Measurements from ENCODE around the gene SGPP2. TPM values are rescaled to one million over a fixed set of nuclear protein-coding genes. Genes with fewer than 3 reads are reported as not detected.

SGPP2 gene
- total and polyA plus RNA-seq, 2 experiments from 2014 or later = 0.08 TPM; not detected in 1

GRCh38 chr2:222418739-222419138, 5.6 kb upstream of the SGPP2 start (continued):
- no peak for TF ChIP-seq CTCF (conservative IDR thresholded peaks at IDR 0.05; ENCODE audit: low read depth in 2 of 2)
- no peak for TF ChIP-seq ZNF462 (CRISPR knock-in tag; IDR thresholded peaks at IDR 0.05)
- TF ChIP-seq JUNB (IDR thresholded peaks at IDR 0.05; ENCODE audit: unreplicated experiment) = no peak
- no peak for TF ChIP-seq EZH2phosphoT487 (IDR thresholded peaks at IDR 0.05; ENCODE audit: unreplicated experiment)
- no peak for TF ChIP-seq ZNF114 (CRISPR knock-in tag; IDR thresholded peaks at IDR 0.05)

GRCh38 chr2:222420508-222420907, 3.8 kb upstream of the SGPP2 start:
- peaks cover 39% of the 10 kb centered on the region for H3K27me3 Mint-ChIP-seq (ENCODE audit: insufficient read depth, low read depth, poor library complexity)
- H3K36me3 Mint-ChIP-seq (ENCODE audit: low read depth) = 0 out of 3 replicates have a peak, but pooled peaks cover 4% of the 10 kb centered on the region
- peaks cover 19% of the 10 kb centered on the region; the same call in 2 of the 3 replicates for H3K4me1 Mint-ChIP-seq
- Histone ChIP-seq H3K36me3 (ENCODE audit: insufficient read depth) (no peaks in the 10 kb centered on the region), H3K4me1 (ENCODE audit: insufficient read depth) (peaks cover 9% of the 10 kb centered on the region; the same call in 1 of the 2 replicates), H2AFZ (no peak overlapping the region), H3K79me2 (replicated peaks; ENCODE audit: insufficient read depth) (no peaks in the 10 kb centered on the region), H3K4me3 (no peak overlapping the region), H3F3A (replicated peaks; ENCODE audit: low read depth) (no peaks in the 10 kb centered on the region), H3K9me2 (ENCODE audit: insufficient read depth) (0 out of 2 replicates have a peak, but pooled peaks cover 10% of the 10 kb centered on the region), H4K20me1 (replicated peaks; ENCODE audit: insufficient read depth) (peaks cover 2% of the 10 kb centered on the region), H3K27me3 (ENCODE audit: insufficient read depth) (peaks cover 58% of the 10 kb centered on the region), H3K27ac (ENCODE audit: low read depth) (no peak overlapping the region), H3K4me2 (no peak overlapping the region)
- H3K27ac Mint-ChIP-seq = no peak overlapping the region
- no peak overlapping the region for H3K4me3 Mint-ChIP-seq
- peaks cover 10% of the 10 kb centered on the region for H3K9me3 Mint-ChIP-seq
- ATAC-seq = no peak
- TF ChIP-seq STAT1 (IDR thresholded peaks at IDR 0.05; ENCODE audit: unreplicated experiment) = no peak
- TF ChIP-seq EZH2phosphoT487 (IDR thresholded peaks at IDR 0.05; ENCODE audit: unreplicated experiment) = no peak
- no peak for TF ChIP-seq CREB1 (CRISPR knock-in tag; IDR thresholded peaks at IDR 0.05; ENCODE audit: low read depth)
- no peak for TF ChIP-seq CTCF (conservative IDR thresholded peaks at IDR 0.05; ENCODE audit: low read depth in 2 of 2)
- TF ChIP-seq, protein P1, sequence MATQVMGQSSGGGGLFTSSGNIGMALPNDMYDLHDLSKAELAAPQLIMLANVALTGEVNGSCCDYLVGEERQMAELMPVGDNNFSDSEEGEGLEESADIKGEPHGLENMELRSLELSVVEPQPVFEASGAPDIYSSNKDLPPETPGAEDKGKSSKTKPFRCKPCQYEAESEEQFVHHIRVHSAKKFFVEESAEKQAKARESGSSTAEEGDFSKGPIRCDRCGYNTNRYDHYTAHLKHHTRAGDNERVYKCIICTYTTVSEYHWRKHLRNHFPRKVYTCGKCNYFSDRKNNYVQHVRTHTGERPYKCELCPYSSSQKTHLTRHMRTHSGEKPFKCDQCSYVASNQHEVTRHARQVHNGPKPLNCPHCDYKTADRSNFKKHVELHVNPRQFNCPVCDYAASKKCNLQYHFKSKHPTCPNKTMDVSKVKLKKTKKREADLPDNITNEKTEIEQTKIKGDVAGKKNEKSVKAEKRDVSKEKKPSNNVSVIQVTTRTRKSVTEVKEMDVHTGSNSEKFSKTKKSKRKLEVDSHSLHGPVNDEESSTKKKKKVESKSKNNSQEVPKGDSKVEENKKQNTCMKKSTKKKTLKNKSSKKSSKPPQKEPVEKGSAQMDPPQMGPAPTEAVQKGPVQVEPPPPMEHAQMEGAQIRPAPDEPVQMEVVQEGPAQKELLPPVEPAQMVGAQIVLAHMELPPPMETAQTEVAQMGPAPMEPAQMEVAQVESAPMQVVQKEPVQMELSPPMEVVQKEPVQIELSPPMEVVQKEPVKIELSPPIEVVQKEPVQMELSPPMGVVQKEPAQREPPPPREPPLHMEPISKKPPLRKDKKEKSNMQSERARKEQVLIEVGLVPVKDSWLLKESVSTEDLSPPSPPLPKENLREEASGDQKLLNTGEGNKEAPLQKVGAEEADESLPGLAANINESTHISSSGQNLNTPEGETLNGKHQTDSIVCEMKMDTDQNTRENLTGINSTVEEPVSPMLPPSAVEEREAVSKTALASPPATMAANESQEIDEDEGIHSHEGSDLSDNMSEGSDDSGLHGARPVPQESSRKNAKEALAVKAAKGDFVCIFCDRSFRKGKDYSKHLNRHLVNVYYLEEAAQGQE (IDR thresholded peaks at IDR 0.05; ENCODE audit: unreplicated experiment) = no peak
- TF ChIP-seq NANOG (IDR thresholded peaks at IDR 0.05; ENCODE audit: borderline replicate concordance) = no peak
- DNase-seq (ENCODE audit: low spot score) = no peak
